Measurements from ENCODE around the gene OGDH.

The OGDH gene

GRCh38 chr7:44608916-44609648 lies 2.7 kb downstream of the OGDH start:
- TF ChIP-seq CTCF (IDR thresholded peaks at IDR 0.05; ENCODE audit: borderline replicate concordance, insufficient read depth, low read depth, low read length) = no peak
- no peak overlapping the region for H3K4me3 ChIP-seq (ENCODE audit: low read depth, low read length)

GRCh38 chr7:44609829-44610228 lies 3.4 kb downstream of the OGDH start:
- H3K4me3 ChIP-seq (ENCODE audit: low read depth, low read length) = no peak overlapping the region
- no peak for TF ChIP-seq CTCF (IDR thresholded peaks at IDR 0.05; ENCODE audit: borderline replicate concordance, insufficient read depth, low read depth, low read length)

- no peak overlapping the region for H3K4me3 ChIP-seq (ENCODE audit: low read depth, low read length)
- TF ChIP-seq CTCF (IDR thresholded peaks at IDR 0.05; ENCODE audit: borderline replicate concordance, insufficient read depth, low read depth, low read length) = no peak
Measured at GRCh38 chr7:44615149-44615611, 8.8 kb downstream of the OGDH start.

GRCh38 chr7:44615793-44616192 lies 9.4 kb downstream of the OGDH start:
- no peak for TF ChIP-seq CTCF (IDR thresholded peaks at IDR 0.05; ENCODE audit: borderline replicate concordance, insufficient read depth, low read depth, low read length)
- H3K4me3 ChIP-seq (ENCODE audit: low read depth, low read length) = no peak overlapping the region

- TF ChIP-seq CTCF (IDR thresholded peaks at IDR 0.05; ENCODE audit: borderline replicate concordance, insufficient read depth, low read depth, low read length) = no peak
- H3K4me3 ChIP-seq (ENCODE audit: low read depth, low read length) = no peak overlapping the region
Measured at GRCh38 chr7:44616545-44616944, 10.1 kb downstream of the OGDH start.

GRCh38 chr7:44617225-44617890 lies 10.9 kb downstream of the OGDH start:
- TF ChIP-seq CTCF (IDR thresholded peaks at IDR 0.05; ENCODE audit: borderline replicate concordance, insufficient read depth, low read depth, low read length) = no peak
- no peak overlapping the region for H3K4me3 ChIP-seq (ENCODE audit: low read depth, low read length)

- TF ChIP-seq CTCF (IDR thresholded peaks at IDR 0.05; ENCODE audit: borderline replicate concordance, insufficient read depth, low read depth, low read length) = no peak
Measured at GRCh38 chr7:44618045-44618444, 11.6 kb downstream of the OGDH start.

More at GRCh38 chr7:44618045-44618444, 11.6 kb downstream of the OGDH start:
- H3K4me3 ChIP-seq (ENCODE audit: low read depth, low read length) = no peak overlapping the region
